ENCODE measurements around the gene DPP7.

Gene DPP7

GRCh38 chr9:137095664-137096517, 18.6 kb downstream of the DPP7 start:
- in situ Hi-C loops (cut with HindIII; ENCODE audit: low sequenced_read_pairs) = no loop called here

- in situ Hi-C loops (cut with HindIII; ENCODE audit: low sequenced_read_pairs) = no loop called here
These were observed 25.1 kb downstream of the DPP7 start for GRCh38 chr9:137089232-137089947.

GRCh38 chr9:137088121-137088520, 26.4 kb downstream of the DPP7 start:
- in situ Hi-C loops (cut with HindIII; ENCODE audit: low sequenced_read_pairs) = no loop called here

GRCh38 chr9:137087409-137087925, 27.1 kb downstream of the DPP7 start:
- in situ Hi-C loops (cut with HindIII; ENCODE audit: low sequenced_read_pairs) = no loop called here

- in situ Hi-C loops (cut with HindIII; ENCODE audit: low sequenced_read_pairs) = no loop called here
These were observed 27.8 kb downstream of the DPP7 start, which contains the start of gene MAN1B1 for GRCh38 chr9:137086531-137087408. TSS of gene MAN1B1 (plus strand) at chr9:137086985. CDS start at chr9:137087000, 15 bp downstream.

- in situ Hi-C loops (cut with HindIII; ENCODE audit: low sequenced_read_pairs) = no loop called here
These were observed 28.5 kb downstream of the DPP7 start for GRCh38 chr9:137085920-137086530.

GRCh38 chr9:137084526-137084925, 30.0 kb downstream of the DPP7 start:
- in situ Hi-C loops (cut with HindIII; ENCODE audit: low sequenced_read_pairs) = no loop called here

GRCh38 chr9:137083394-137084004, 31.0 kb downstream of the DPP7 start:
- in situ Hi-C loops (cut with HindIII; ENCODE audit: low sequenced_read_pairs) = no loop called here

- in situ Hi-C loops (cut with HindIII; ENCODE audit: low sequenced_read_pairs) = no loop called here
These were observed 31.6 kb downstream of the DPP7 start for GRCh38 chr9:137082925-137083290.

- in situ Hi-C loops (cut with HindIII; ENCODE audit: low sequenced_read_pairs) = no loop called here
These were observed 32.2 kb downstream of the DPP7 start for GRCh38 chr9:137082222-137082924.

- in situ Hi-C loops (cut with HindIII; ENCODE audit: low sequenced_read_pairs) = no loop called here
These were observed 34.0 kb downstream of the DPP7 start for GRCh38 chr9:137080260-137081122.

GRCh38 chr9:137079401-137079787, 35.1 kb downstream of the DPP7 start:
- in situ Hi-C loops (cut with HindIII; ENCODE audit: low sequenced_read_pairs) = no loop called here

- in situ Hi-C loops (cut with HindIII; ENCODE audit: low sequenced_read_pairs) = no loop called here
These were observed 35.7 kb downstream of the DPP7 start for GRCh38 chr9:137078701-137079400.

GRCh38 chr9:137077758-137078693, 36.5 kb downstream of the DPP7 start:
- in situ Hi-C loops (cut with HindIII; ENCODE audit: low sequenced_read_pairs) = no loop called here

GRCh38 chr9:137077010-137077747, 37.4 kb downstream of the DPP7 start, which contains the start of gene UAP1L1:
TSS of gene UAP1L1 (plus strand) at chr9:137077517. CDS start at chr9:137077533, 16 bp downstream.
- in situ Hi-C loops (cut with HindIII; ENCODE audit: low sequenced_read_pairs) = no loop called here

GRCh38 chr9:137076636-137077009, 37.9 kb downstream of the DPP7 start:
- in situ Hi-C loops (cut with HindIII; ENCODE audit: low sequenced_read_pairs) = no loop called here

All from DLD1 (cell line).